Retinal pigment epithelial cell (primary cell): Measurements from ENCODE around the gene EHD1.

ENCODE experiments used
- DNase-seq: peaks from one replicate; pipeline ENCODE4 v3.0.0-alpha.2; 2010; ENCODE audit warnings: low read depth
- H3K4me3 ChIP-seq: 2 replicates; pipeline ENCODE4 v1.5.1; 2011; ENCODE audit warnings: mild to moderate bottlenecking, low read length, control low read depth, moderate library complexity
- CTCF ChIP-seq: conservative IDR thresholded peaks from 2 replicates; pipeline ENCODE4 v1.5.1; 2011; ENCODE audit warnings: low read depth, low read length, control low read depth, inconsistent platforms

The EHD1 gene

GRCh38 chr11:64809781-64810241, 68.6 kb downstream of the EHD1 start:
- TF ChIP-seq CTCF = no peak
- DNase-seq = no peak
- peak overlapping the region; percentile 88 for H3K4me3 ChIP-seq

GRCh38 chr11:64805481-64805880, 72.9 kb downstream of the EHD1 start:
- no peak for DNase-seq
- no peak overlapping the region for H3K4me3 ChIP-seq

GRCh38 chr11:64804346-64805210, 73.8 kb downstream of the EHD1 start:
- no peak overlapping the region for H3K4me3 ChIP-seq
- TF ChIP-seq CTCF = no peak
- DNase-seq = no peak

More at GRCh38 chr11:64805481-64805880, 72.9 kb downstream of the EHD1 start:
- TF ChIP-seq CTCF = no peak

- peak overlapping the region; percentile 81 for H3K4me3 ChIP-seq
Observed at GRCh38 chr11:64803846-64804345, 74.5 kb downstream of the EHD1 start.

GRCh38 chr11:64803158-64803845, 75.1 kb downstream of the EHD1 start, which contains the start of gene MAP4K2:
Gene MAP4K2, minus strand, starts transcription at chr11:64803214. Its CDS starts 65 bp downstream, at chr11:64803149.
- DNase-seq = no peak
- H3K4me3 ChIP-seq = peak within 1 kb of the TSS; percentile 81
- no peak for TF ChIP-seq CTCF

More at GRCh38 chr11:64803846-64804345, 74.5 kb downstream of the EHD1 start:
- no peak for TF ChIP-seq CTCF
- DNase-seq = no peak

GRCh38 chr11:64802370-64803157, 75.9 kb downstream of the EHD1 start:
- no peak for DNase-seq
- H3K4me3 ChIP-seq = peak overlapping the region; percentile 54
- no peak for TF ChIP-seq CTCF
